GM23338 (cell line): ENCODE data around the gene PROSER1.

Experiments
- CREB1 ChIP-seq: fragments of 250-450 bp; sonication (Bioruptor Pico); IDR thresholded peaks from 2 replicates; pipeline ENCODE4 v1.5.0; 2020; ENCODE audit warnings: low read depth, mild to moderate bottlenecking, moderate library complexity
- CTCF ChIP-seq, 2 experiments: fragments of 200-600 bp in 1 of 2; sonication (generic) in 1 of 2; conservative IDR thresholded peaks; 2 replicates each; pipeline versions ENCODE4 v1.5.1 to v1.6.1; 2016 to 2017; ENCODE audit warnings: antibody characterized with exemption in 2 of 2, low read depth in 2 of 2, mild to moderate bottlenecking in 2 of 2, moderate library complexity in 1 of 2
- ETS1 ChIP-seq: IDR thresholded peaks from 2 replicates; pipeline ENCODE4 v1.6.1; 2016; ENCODE audit warnings: antibody characterized with exemption
- EZH2 ChIP-seq: fragments of 200-600 bp; sonication (generic); IDR thresholded peaks from one replicate; pipeline ENCODE4 v1.8.0; 2017; ENCODE audit warnings: antibody characterized with exemption, mild to moderate bottlenecking, low read depth; ENCODE audit not compliant: unreplicated experiment
- EZH2phosphoT487 ChIP-seq: fragments of 200-600 bp; sonication (generic); IDR thresholded peaks from one replicate; pipeline ENCODE4 v1.8.1; 2018; ENCODE audit warnings: antibody characterized with exemption; ENCODE audit not compliant: unreplicated experiment
- JUNB ChIP-seq: IDR thresholded peaks from one replicate; pipeline ENCODE4 v1.6.1; 2016; ENCODE audit warnings: antibody characterized with exemption; ENCODE audit not compliant: unreplicated experiment
- POLR2AphosphoS5 ChIP-seq: IDR thresholded peaks from 2 replicates; pipeline ENCODE4 v1.6.1; 2016; ENCODE audit warnings: antibody characterized with exemption, low read depth
- REST ChIP-seq: IDR thresholded peaks from one replicate; pipeline ENCODE4 v1.6.1; 2018; ENCODE audit warnings: antibody characterized with exemption; ENCODE audit not compliant: unreplicated experiment
- STAT1 ChIP-seq: IDR thresholded peaks from one replicate; pipeline ENCODE4 v1.6.1; 2016; ENCODE audit warnings: antibody characterized with exemption; ENCODE audit not compliant: unreplicated experiment
- ZNF114 ChIP-seq: fragments of 250-450 bp; sonication (Bioruptor Pico); IDR thresholded peaks from 2 replicates; pipeline ENCODE4 v1.5.0; 2020; ENCODE audit warnings: mild to moderate bottlenecking, moderate library complexity
- ZNF331 ChIP-seq: fragments of 250-450 bp; sonication (Bioruptor Pico); IDR thresholded peaks from 2 replicates; pipeline ENCODE4 v1.5.0; 2020; ENCODE audit warnings: low read depth, mild to moderate bottlenecking, moderate library complexity
- ZNF462 ChIP-seq: fragments of 250-450 bp; sonication (Bioruptor Pico); IDR thresholded peaks from 2 replicates; pipeline ENCODE4 v1.5.0; 2020; ENCODE audit warnings: mild to moderate bottlenecking, moderate library complexity

- TF ChIP-seq CTCF (conservative IDR thresholded peaks at IDR 0.05; ENCODE audit: low read depth in 2 of 2) (no peak), STAT1 (no peak), ZNF114 (no peak), POLR2AphosphoS5 (no peak), ETS1 (no peak), EZH2 (no peak), ZNF331 (CRISPR knock-in tag) (no peak), REST (no peak), CREB1 (CRISPR knock-in tag) (no peak), EZH2phosphoT487 (no peak), ZNF462 (CRISPR knock-in tag) (no peak), JUNB (no peak)
These were observed 57.2 kb downstream of the PROSER1 start for GRCh38 chr13:38980750-38981078.
